KMS-11 (cell line): ENCODE results near the gene MIXL1.

Experiments used
- H2AFZ ChIP-seq: fragments of 200-600 bp; sonication (generic); 2 replicates; pipeline ENCODE4 v1.6.1; 2016; ENCODE audit warnings: antibody characterized with exemption, mixed run types, low read depth
- H3K27ac ChIP-seq: fragments of 200-600 bp; sonication (generic); 2 replicates; pipeline ENCODE4 v1.6.1; 2016; ENCODE audit warnings: mild to moderate bottlenecking, mixed run types
- H3K27me3 ChIP-seq: fragments of 200-600 bp; sonication (generic); 2 replicates; pipeline ENCODE4 v1.6.1; 2017; ENCODE audit warnings: mild to moderate bottlenecking, low read depth, mixed run types, moderate library complexity; ENCODE audit not compliant: insufficient read depth
- H3K36me3 ChIP-seq: fragments of 200-600 bp; sonication (generic); 2 replicates; pipeline ENCODE4 v1.6.1; 2017; ENCODE audit warnings: mild to moderate bottlenecking, mixed run types; ENCODE audit not compliant: insufficient read depth
- H3K4me1 ChIP-seq: fragments of 200-600 bp; sonication (generic); 2 replicates; pipeline ENCODE4 v1.6.1; 2016; ENCODE audit warnings: mild to moderate bottlenecking, low read depth, mixed run types; ENCODE audit not compliant: poor library complexity, severe bottlenecking
- H3K4me2 ChIP-seq: fragments of 200-600 bp; sonication (generic); 2 replicates; pipeline ENCODE4 v1.7.0; 2016; ENCODE audit warnings: mild to moderate bottlenecking, mixed run types
- H3K4me3 ChIP-seq: fragments of 200-600 bp; sonication (generic); IDR thresholded peaks from 2 replicates; pipeline ENCODE4 v1.6.1; 2017; ENCODE audit warnings: low read depth, low read length, mixed read lengths; ENCODE audit not compliant: insufficient read depth
- H3K79me2 ChIP-seq: fragments of 200-600 bp; sonication (generic); 2 replicates; pipeline ENCODE4 v1.6.1; 2016; ENCODE audit warnings: low read depth, mixed run types; ENCODE audit not compliant: insufficient read depth
- H3K9ac ChIP-seq: fragments of 200-600 bp; sonication (generic); 2 replicates; pipeline ENCODE4 v1.6.1; 2016; ENCODE audit warnings: mild to moderate bottlenecking, mixed run types
- H4K20me1 ChIP-seq: fragments of 200-600 bp; sonication (generic); 2 replicates; pipeline ENCODE4 v1.6.1; 2016; ENCODE audit warnings: mild to moderate bottlenecking, mixed run types; ENCODE audit not compliant: insufficient read depth
- TF ChIP-seq, protein P1 (sequence below): fragments of 200-600 bp; sonication (generic); conservative IDR thresholded peaks from 2 replicates; pipeline ENCODE4 v1.6.1; 2017; ENCODE audit warnings: low read depth, mild to moderate bottlenecking, antibody characterized with exemption, low read length, moderate library complexity, mixed read lengths

The MIXL1 gene

DNA sequence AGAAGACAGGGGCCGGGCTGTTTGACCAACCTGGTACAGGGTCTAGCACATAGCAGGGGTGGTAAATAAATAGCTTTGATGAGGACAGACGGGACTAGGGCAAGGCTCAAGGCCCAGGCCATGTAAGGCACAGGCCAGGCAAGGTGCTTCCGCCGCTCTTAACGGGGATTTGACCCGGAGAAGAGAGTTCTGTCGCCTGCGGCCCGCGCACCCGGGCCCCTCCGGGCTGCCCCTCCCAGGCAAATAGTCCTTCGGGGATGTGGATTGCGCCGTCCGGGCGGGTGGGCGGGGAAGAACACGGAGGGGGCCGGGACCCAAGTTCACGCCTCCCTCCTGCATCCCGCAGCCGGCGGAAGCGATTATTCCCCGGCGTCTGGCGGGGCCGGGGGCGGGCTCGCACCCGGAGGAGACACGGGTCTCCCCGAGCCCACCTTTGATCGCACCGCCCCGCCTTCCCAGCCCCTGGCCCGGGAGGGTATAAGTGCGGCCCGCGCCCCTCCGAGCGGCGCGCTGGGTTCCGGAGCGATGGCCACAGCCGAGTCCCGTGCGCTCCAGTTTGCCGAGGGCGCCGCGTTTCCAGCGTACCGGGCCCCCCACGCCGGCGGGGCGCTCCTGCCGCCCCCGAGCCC is at the start of gene MIXL1:
TSS of gene MIXL1 (plus strand) at position 508 of the 629 bp plus-strand sequence. CDS start at position 526, 18 bp downstream.
- H4K20me1 ChIP-seq, result no peaks in the 10 kb centered on the region
- H3K79me2 ChIP-seq, result no peaks in the 10 kb centered on the region
- H3K27me3 ChIP-seq, result no peaks in the 10 kb centered on the region
- H3K4me1 ChIP-seq, result peaks cover 21% of the 10 kb centered on the region
- no peaks in the 10 kb centered on the region for H3K36me3 ChIP-seq
- no peak within 1 kb of the TSS for H3K27ac ChIP-seq
- H3K9ac ChIP-seq, result no peak within 1 kb of the TSS
- no peak within 1 kb of the TSS for H3K4me3 ChIP-seq
- TF ChIP-seq, protein P1, sequence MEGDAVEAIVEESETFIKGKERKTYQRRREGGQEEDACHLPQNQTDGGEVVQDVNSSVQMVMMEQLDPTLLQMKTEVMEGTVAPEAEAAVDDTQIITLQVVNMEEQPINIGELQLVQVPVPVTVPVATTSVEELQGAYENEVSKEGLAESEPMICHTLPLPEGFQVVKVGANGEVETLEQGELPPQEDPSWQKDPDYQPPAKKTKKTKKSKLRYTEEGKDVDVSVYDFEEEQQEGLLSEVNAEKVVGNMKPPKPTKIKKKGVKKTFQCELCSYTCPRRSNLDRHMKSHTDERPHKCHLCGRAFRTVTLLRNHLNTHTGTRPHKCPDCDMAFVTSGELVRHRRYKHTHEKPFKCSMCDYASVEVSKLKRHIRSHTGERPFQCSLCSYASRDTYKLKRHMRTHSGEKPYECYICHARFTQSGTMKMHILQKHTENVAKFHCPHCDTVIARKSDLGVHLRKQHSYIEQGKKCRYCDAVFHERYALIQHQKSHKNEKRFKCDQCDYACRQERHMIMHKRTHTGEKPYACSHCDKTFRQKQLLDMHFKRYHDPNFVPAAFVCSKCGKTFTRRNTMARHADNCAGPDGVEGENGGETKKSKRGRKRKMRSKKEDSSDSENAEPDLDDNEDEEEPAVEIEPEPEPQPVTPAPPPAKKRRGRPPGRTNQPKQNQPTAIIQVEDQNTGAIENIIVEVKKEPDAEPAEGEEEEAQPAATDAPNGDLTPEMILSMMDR, result no peak
- H3K4me2 ChIP-seq, result no peak within 1 kb of the TSS
- no peak within 1 kb of the TSS for H2AFZ ChIP-seq

DNA sequence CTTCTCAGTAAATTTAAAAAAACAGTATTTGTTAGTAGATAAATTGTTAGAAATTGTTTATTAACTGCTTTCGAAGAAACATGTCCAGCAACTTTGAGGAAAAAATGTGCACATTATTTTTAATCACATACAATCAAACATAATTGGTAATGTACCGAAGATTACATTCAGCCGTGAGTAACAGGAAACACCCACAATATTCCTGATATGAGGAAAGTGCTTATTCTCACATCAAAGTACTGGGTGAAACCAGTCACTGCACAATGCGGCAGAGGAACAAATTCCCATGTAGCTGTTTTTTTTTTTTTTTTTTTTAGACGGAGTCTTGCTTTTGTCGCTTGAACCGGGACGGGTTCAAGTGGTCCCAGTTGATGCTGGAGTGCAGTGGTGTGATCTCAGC is 46.6 kb upstream of the MIXL1 start:
- H3K4me3 ChIP-seq, result no peak overlapping the region
- TF ChIP-seq, protein P1, result no peak
- no peak overlapping the region for H3K9ac ChIP-seq
- no peak overlapping the region for H3K4me2 ChIP-seq
- no peaks in the 10 kb centered on the region for H3K27me3 ChIP-seq
- peaks cover 98% of the 10 kb centered on the region for H3K79me2 ChIP-seq
- peaks cover 30% of the 10 kb centered on the region for H3K4me1 ChIP-seq
- H3K36me3 ChIP-seq, result no peaks in the 10 kb centered on the region
- H2AFZ ChIP-seq, result no peak overlapping the region
- no peak overlapping the region for H3K27ac ChIP-seq
- no peaks in the 10 kb centered on the region for H4K20me1 ChIP-seq

DNA sequence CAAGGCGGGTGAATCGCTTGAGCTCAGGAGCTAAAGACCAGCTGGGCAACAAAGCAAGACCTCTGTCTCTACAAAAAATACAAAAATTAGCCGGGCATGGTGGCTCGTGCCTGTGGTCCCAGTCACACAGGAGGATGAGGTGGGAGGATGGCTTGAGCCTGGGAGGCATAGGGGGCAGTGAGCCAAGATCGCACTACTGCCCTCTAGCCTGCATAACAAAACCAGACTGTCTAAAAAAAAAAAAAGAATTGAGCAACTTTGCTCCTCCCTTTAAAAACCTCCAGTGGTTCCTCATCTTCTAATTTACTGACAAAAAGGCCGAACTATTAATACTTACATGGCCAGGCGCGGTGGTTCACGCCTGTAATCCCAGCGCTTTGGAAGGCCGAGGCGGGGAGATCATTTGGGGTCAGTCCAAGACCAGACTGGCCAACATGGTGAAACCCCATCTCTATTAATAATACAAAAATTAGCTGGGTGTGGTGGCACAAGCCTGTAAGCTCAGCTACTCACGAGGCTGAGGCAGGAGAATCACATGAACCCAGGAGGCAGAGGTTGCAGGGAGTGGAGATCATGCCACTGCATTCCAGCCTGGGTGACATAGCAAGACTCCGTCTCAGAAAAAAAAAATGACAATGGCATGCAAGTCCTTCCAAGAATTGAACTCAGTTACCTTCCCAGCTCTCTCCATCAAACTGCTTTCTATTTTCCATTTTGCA is 41.3 kb upstream of the MIXL1 start:
- Histone ChIP-seq H3K4me2 (peak overlapping the region; percentile 8; the same call in 1 of the 2 replicates), H3K9ac (no peak overlapping the region)

DNA sequence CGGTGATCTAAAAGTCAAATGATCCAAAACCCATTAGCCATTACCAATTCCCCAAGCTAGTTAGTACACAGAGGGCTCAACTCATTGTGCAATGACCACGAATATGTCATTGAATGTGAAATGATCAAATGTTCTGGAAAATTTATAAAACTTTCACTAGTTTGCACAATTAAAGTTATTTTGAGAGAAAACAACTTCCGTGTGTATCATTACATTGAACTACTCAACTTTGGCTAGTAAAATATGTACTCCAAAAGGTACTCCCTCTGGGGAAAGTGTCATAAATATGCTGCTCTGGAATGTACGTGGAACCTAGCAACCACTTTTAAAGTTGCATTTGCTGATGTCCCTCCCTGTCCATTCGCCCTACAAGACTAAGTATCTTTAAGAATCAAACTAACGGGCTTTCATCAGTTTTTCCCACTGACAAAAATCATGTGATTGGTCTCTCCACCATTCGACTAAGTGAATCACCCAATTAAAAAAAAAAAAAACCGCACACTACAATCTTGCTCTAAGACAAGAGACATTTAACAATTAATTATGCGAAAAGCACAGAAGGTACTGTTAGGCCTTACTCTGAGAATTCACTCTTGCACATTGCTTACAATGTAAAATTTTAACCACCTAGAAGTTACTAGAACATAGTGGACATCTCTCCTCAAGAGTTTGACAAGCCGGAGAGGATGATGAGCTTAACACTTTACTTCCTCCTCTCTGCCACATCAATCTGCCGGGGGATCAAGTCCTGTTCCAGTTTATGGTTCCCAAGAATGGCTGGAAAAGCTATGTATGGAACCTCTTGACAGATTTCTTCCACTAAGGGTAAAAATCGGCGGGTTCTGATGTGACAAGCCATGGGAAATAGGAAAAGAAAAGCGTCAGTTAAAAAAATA is 38.1 kb upstream of the MIXL1 start:
- peak overlapping the region; percentile 95; the same call in 1 of the 2 replicates for H2AFZ ChIP-seq
- H3K79me2 ChIP-seq, result peaks cover 64% of the 10 kb centered on the region
- H3K27me3 ChIP-seq, result no peaks in the 10 kb centered on the region
- H3K27ac ChIP-seq, result peak overlapping the region; percentile 67; the same call in 1 of the 2 replicates
- peak overlapping the region; percentile 88 for H3K4me2 ChIP-seq
- H3K4me3 ChIP-seq, result peak overlapping the region; percentile 14
- H4K20me1 ChIP-seq, result peaks cover 9% of the 10 kb centered on the region; the same call in 1 of the 2 replicates
- TF ChIP-seq, protein P1, result no peak
- H3K36me3 ChIP-seq, result 0 out of 2 replicates have a peak, but pooled peaks cover 6% of the 10 kb centered on the region
- peaks cover 42% of the 10 kb centered on the region for H3K4me1 ChIP-seq
- H3K9ac ChIP-seq, result peak overlapping the region; percentile 75

More for the DNA sequence above, 41.3 kb upstream of the MIXL1 start:
- TF ChIP-seq, protein P1, result no peak; the same call in 1 of the 2 replicates
- H2AFZ ChIP-seq, result no peak overlapping the region
- no peak overlapping the region for H3K4me3 ChIP-seq
- H3K27me3 ChIP-seq, result no peaks in the 10 kb centered on the region
- H3K27ac ChIP-seq, result no peak overlapping the region
- H3K36me3 ChIP-seq, result 0 out of 2 replicates have a peak, but pooled peaks cover 6% of the 10 kb centered on the region
- peaks cover 9% of the 10 kb centered on the region; the same call in 1 of the 2 replicates for H4K20me1 ChIP-seq
- H3K79me2 ChIP-seq, result peaks cover 96% of the 10 kb centered on the region
- peaks cover 43% of the 10 kb centered on the region for H3K4me1 ChIP-seq
